ENCODE results near the gene RXFP4. TPM values are rescaled to one million over a fixed set of nuclear protein-coding genes. Genes with fewer than 3 reads are reported as not detected.

Gene RXFP4
- total and polyA plus RNA-seq, 4 donors: not detected

DNA sequence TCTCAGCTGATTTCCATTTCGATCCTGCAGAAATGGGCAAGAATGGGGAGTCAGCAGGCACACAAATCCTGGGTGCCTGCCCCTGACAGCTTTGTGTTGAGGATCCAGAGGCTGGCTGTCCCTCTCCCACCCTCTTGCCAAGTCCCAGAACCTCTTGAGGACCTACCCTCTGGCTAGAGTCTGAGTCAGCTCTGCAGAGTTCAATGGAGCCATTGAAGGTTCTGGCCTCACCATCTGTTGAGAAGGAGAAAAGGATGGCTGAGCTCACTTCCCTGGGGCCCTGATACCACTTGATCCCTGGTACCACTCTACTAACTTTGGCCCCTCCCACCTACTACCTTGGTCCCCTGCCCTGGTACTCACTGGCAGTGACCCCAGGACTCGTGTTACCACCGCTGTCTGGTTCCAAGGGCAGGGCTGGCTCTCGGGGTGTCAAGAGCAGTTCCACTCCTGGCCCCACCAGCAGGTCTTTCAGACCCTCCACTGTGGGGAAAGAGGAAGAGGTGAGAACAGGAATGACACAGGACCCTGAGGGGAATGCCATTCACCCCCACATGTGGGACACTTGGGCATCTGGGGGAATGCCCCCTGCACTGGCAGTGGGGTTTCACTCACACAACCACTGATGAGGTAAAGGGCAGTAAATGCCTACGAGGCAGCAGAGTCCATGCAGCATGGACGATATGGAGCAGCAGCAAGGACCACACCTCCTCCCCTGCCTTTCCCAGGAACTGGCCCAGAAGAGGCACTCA lies 10.5 kb downstream of the RXFP4 start:
- H3K4me3 ChIP-seq (ENCODE audit: low read depth, low read length): no peak overlapping the region
- H3K4me1 ChIP-seq (ENCODE audit: control insufficient read depth, insufficient read depth, low read length): no peaks in the 10 kb centered on the region
- DNase-seq (ENCODE audit: low read depth in 4 of 6, low spot score in 6 of 6): no peak
- WGBS (ENCODE audit: insufficient coverage): 90% methylated on average over 1 of the region's 6 CpGs
- H3K27me3 ChIP-seq (ENCODE audit: control insufficient read depth, insufficient read depth, low read length): no peaks in the 10 kb centered on the region
- H3K9me3 ChIP-seq (ENCODE audit: control insufficient read depth, insufficient read depth, low read length): no peaks in the 10 kb centered on the region
- H3K36me3 ChIP-seq (ENCODE audit: control insufficient read depth, insufficient read depth, low read length): peaks cover 90% of the 10 kb centered on the region
- no peak overlapping the region for H3K27ac ChIP-seq (ENCODE audit: low read depth, low read length)

DNA sequence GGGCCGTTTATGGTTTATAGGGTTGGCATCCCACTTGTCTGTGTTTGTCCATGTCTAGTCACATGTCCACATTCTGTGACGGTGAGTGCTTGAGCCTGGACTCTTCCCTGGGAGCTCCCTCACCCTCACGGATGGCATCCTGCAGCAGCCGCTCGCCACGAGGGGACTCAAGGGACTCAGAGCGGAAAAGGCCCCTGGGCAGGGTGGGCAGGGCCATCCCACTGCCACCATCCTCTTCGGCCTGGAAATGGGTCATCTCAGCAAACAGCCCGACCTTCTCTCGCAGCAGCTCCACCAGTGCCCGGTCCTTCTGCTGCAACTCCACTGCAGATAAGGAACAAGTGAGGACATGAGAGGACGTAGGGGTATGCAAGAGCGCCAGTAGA lies 11.1 kb downstream of the RXFP4 start:
- DNase-seq (ENCODE audit: low read depth in 4 of 6, low spot score in 6 of 6): no peak
- Histone ChIP-seq H3K4me3 (ENCODE audit: low read depth, low read length) (no peak overlapping the region), H3K27ac (ENCODE audit: low read depth, low read length) (no peak overlapping the region), H3K27me3 (ENCODE audit: control insufficient read depth, insufficient read depth, low read length) (no peaks in the 10 kb centered on the region), H3K36me3 (ENCODE audit: control insufficient read depth, insufficient read depth, low read length) (peaks cover 87% of the 10 kb centered on the region), H3K4me1 (ENCODE audit: control insufficient read depth, insufficient read depth, low read length) (no peaks in the 10 kb centered on the region), H3K9me3 (ENCODE audit: control insufficient read depth, insufficient read depth, low read length) (no peaks in the 10 kb centered on the region)
- WGBS (ENCODE audit: insufficient coverage): 98% methylated on average over 13 of the region's 13 CpGs

DNA sequence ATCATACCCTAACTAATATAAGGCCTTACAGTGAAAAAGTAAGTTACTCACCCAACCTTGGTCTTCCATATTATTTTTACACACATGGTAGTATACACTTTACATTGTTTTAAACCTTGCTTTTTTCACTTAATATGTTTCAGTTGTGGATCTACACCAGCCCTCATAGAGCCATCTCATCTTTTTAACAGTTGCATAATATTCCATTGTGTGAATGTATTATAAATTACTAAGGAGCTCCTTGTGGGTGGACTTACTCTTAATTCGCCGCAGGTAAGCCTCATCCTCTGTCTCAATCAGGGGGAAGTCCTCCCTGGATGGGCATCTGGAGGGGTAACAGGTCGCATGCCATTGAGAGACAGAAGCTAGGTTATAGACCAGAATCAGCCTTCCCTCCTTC lies 13.2 kb downstream of the RXFP4 start:
- Histone ChIP-seq H3K27ac (ENCODE audit: low read depth, low read length) (no peak overlapping the region), H3K9me3 (ENCODE audit: control insufficient read depth, insufficient read depth, low read length) (no peaks in the 10 kb centered on the region), H3K36me3 (ENCODE audit: control insufficient read depth, insufficient read depth, low read length) (peaks cover 85% of the 10 kb centered on the region), H3K27me3 (ENCODE audit: control insufficient read depth, insufficient read depth, low read length) (no peaks in the 10 kb centered on the region), H3K4me1 (ENCODE audit: control insufficient read depth, insufficient read depth, low read length) (no peaks in the 10 kb centered on the region), H3K4me3 (ENCODE audit: low read depth, low read length) (no peak overlapping the region)
- WGBS (ENCODE audit: insufficient coverage): 90% methylated on average over 3 of the region's 3 CpGs
- DNase-seq (ENCODE audit: low read depth in 4 of 6, low spot score in 6 of 6): no peak

DNA sequence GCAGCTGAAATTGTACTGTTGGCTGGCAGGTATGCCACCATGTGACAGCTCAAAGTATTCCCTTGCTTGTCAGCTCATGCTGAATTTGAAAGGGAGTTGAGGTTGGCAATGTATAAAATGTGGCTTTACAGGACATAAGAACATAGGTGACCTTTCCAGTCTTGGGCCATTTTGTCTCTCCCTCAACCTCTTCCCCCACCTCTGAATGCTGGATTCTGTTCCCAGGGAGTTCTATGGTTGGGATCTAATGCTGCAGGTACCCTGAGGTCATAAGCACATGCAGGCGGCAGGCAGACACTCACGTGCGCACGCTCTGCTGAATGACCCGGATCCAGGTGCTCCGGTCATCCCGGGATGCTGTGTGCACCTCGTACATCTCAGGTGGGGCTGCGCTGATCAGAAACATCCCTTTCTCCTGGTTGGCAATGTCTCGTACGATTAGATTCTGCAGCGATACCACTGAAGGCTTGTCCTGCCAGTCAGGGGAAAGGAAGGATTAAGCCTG lies 16.0 kb downstream of the RXFP4 start:
- Histone ChIP-seq H3K9me3 (ENCODE audit: control insufficient read depth, insufficient read depth, low read length) (no peaks in the 10 kb centered on the region), H3K4me3 (ENCODE audit: low read depth, low read length) (no peak overlapping the region), H3K4me1 (ENCODE audit: control insufficient read depth, insufficient read depth, low read length) (peaks cover 11% of the 10 kb centered on the region), H3K27me3 (ENCODE audit: control insufficient read depth, insufficient read depth, low read length) (no peaks in the 10 kb centered on the region), H3K27ac (ENCODE audit: low read depth, low read length) (no peak overlapping the region), H3K36me3 (ENCODE audit: control insufficient read depth, insufficient read depth, low read length) (peaks cover 87% of the 10 kb centered on the region)
- DNase-seq (ENCODE audit: low read depth in 4 of 6, low spot score in 6 of 6): no peak
- 94% methylated on average over 12 of the region's 12 CpGs for WGBS (ENCODE audit: insufficient coverage)

DNA sequence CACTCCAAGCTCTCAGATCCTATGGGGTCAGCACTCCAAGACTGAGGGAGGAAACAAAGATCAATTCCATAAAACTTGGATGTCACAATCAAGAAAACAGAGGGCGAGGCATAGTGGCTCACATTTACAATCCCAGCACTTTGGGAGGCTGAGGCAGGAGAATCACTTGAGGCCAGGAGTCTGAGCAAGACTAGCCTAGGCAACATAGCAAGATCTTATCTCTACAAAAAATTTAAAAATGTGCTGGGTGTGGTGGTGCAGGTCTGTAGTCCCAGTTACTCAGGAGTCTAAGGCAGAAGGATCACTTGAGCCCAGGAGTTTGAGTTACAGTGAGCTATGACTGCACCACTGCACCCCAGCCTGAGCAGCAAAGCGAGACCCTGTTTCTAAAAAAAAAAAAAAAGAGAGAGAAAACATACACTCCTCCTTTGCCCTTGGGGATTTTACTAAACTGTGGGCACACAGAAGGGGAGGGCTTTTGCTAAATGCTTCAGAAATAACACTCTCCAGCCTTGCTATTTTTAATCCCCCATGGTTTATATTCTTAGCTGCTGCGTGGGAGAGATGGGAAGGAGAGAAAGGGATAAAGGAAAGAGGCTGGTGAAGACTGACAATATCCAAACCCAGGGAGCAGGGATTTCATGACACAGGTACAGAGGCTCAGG lies 18.8 kb downstream of the RXFP4 start:
- Histone ChIP-seq H3K9me3 (ENCODE audit: control insufficient read depth, insufficient read depth, low read length) (no peaks in the 10 kb centered on the region), H3K27me3 (ENCODE audit: control insufficient read depth, insufficient read depth, low read length) (no peaks in the 10 kb centered on the region), H3K4me1 (ENCODE audit: control insufficient read depth, insufficient read depth, low read length) (peaks cover 16% of the 10 kb centered on the region), H3K36me3 (ENCODE audit: control insufficient read depth, insufficient read depth, low read length) (peaks cover 90% of the 10 kb centered on the region), H3K27ac (ENCODE audit: low read depth, low read length) (no peak overlapping the region), H3K4me3 (ENCODE audit: low read depth, low read length) (no peak overlapping the region)
- WGBS (ENCODE audit: insufficient coverage): no CpG with 5 or more reads among the region's 3 CpGs
- no peak for DNase-seq (ENCODE audit: low read depth in 4 of 6, low spot score in 6 of 6)

DNA sequence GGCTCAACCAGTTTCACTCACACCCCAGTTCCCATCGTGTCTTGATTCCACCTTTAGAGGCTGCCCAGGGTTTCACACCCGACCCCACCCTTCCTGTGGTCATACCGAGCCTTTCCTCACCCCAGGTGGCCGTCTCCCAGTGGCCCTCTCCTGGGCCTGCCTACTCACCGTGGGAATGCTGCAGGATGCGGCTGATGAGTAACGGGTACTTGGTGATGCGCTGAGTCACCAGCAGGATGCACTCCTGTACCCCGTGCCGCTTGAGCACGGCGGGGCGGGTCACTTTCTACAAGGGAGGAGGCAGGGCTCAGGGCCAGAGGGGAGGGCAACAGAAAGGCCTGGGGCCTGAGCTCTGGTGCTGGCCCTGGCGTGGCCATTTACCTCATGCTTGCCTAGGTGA lies 20.5 kb downstream of the RXFP4 start:
- DNase-seq (ENCODE audit: low read depth in 4 of 6, low spot score in 6 of 6): no peak
- WGBS (ENCODE audit: insufficient coverage): 82% methylated on average over 14 of the region's 14 CpGs
- Histone ChIP-seq H3K9me3 (ENCODE audit: control insufficient read depth, insufficient read depth, low read length) (no peaks in the 10 kb centered on the region), H3K27ac (ENCODE audit: low read depth, low read length) (no peak overlapping the region), H3K4me3 (ENCODE audit: low read depth, low read length) (no peak overlapping the region), H3K4me1 (ENCODE audit: control insufficient read depth, insufficient read depth, low read length) (peaks cover 25% of the 10 kb centered on the region), H3K27me3 (ENCODE audit: control insufficient read depth, insufficient read depth, low read length) (no peaks in the 10 kb centered on the region), H3K36me3 (ENCODE audit: control insufficient read depth, insufficient read depth, low read length) (peaks cover 91% of the 10 kb centered on the region)

DNA sequence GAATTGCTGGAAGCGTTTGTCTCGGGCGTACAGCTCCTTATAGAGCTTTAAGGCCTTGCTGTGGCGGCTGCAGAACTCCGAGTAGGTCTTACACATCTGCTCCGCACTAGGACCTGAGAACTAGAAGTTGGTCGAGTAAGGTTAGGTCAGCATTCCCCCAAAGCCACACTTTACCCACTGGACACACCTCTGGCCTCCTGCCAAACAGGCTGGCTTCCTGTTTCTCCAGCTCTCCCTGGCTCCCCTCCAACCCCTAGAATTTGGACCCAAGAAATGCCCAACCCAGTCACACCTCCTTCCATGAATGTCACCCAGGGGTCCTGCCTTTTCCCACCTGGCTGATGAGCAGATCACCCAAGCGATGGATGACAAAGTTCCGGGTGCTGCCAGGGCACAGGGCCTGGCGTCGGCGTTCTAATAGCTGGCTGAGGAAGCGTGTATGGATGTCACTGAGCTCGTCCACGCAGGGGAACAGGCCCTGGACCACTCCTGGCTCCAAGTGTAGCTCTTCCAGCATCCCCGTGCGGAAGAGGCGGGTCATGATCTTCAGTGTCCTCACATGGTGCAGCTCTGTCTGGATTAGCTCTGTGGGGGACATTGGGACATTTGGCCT lies 21.3 kb downstream of the RXFP4 start:
- no peaks in the 10 kb centered on the region for H3K27me3 ChIP-seq (ENCODE audit: control insufficient read depth, insufficient read depth, low read length)
- H3K27ac ChIP-seq (ENCODE audit: low read depth, low read length): no peak overlapping the region
- H3K4me1 ChIP-seq (ENCODE audit: control insufficient read depth, insufficient read depth, low read length): peaks cover 32% of the 10 kb centered on the region
- H3K4me3 ChIP-seq (ENCODE audit: low read depth, low read length): no peak overlapping the region
- WGBS (ENCODE audit: insufficient coverage): 94% methylated on average over 16 of the region's 18 CpGs
- DNase-seq (ENCODE audit: low read depth in 4 of 6, low spot score in 6 of 6): no peak
- no peaks in the 10 kb centered on the region for H3K9me3 ChIP-seq (ENCODE audit: control insufficient read depth, insufficient read depth, low read length)
- H3K36me3 ChIP-seq (ENCODE audit: control insufficient read depth, insufficient read depth, low read length): peaks cover 93% of the 10 kb centered on the region

DNA sequence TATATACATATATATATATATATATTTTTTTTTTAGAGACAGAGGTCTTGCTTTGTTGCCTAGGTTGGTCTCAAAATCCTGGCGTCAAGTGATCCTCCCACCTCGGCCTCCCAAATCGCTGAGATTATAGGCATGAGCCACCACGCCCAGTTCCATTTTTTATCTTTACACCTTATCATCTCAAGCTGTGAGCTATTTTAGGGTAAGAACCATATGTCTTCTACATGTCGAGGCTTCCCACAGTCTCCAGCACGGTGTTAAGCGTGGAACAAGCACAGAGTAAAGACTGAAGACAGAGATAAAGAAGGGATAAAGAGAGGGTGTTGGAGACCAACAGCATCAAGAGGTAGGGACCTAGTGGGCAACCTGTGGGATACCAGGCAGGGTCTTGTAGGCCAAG lies 22.8 kb downstream of the RXFP4 start:
- no peak for DNase-seq (ENCODE audit: low read depth in 4 of 6, low spot score in 6 of 6)
- H3K9me3 ChIP-seq (ENCODE audit: control insufficient read depth, insufficient read depth, low read length): no peaks in the 10 kb centered on the region
- 100% methylated on average over 3 of the region's 7 CpGs for WGBS (ENCODE audit: insufficient coverage)
- H3K4me3 ChIP-seq (ENCODE audit: low read depth, low read length): no peak overlapping the region
- H3K36me3 ChIP-seq (ENCODE audit: control insufficient read depth, insufficient read depth, low read length): peaks cover 91% of the 10 kb centered on the region
- no peaks in the 10 kb centered on the region for H3K27me3 ChIP-seq (ENCODE audit: control insufficient read depth, insufficient read depth, low read length)
- H3K27ac ChIP-seq (ENCODE audit: low read depth, low read length): no peak overlapping the region
- peaks cover 47% of the 10 kb centered on the region for H3K4me1 ChIP-seq (ENCODE audit: control insufficient read depth, insufficient read depth, low read length)

DNA sequence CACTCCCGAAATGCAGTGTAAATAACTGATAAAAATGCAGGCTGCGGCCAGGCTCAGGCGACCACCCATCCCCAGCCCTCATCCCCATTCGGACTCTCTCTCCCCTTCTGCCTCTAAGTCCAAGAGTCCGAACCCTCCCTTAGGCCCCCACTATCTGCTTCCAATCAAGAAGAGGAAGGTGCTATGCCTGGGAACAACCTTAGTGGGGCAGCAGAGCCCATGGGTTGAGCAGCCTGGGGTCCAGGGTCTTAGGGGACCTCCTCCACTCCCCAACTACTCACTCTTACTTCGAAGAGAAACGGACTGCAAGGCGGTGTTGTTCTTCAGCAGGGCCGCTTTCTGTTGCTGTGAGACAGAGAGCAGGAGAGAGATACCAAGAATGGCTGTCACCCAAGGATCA lies 24.7 kb downstream of the RXFP4 start:
- Histone ChIP-seq H3K4me3 (ENCODE audit: low read depth, low read length) (no peak overlapping the region), H3K27ac (ENCODE audit: low read depth, low read length) (no peak overlapping the region), H3K4me1 (ENCODE audit: control insufficient read depth, insufficient read depth, low read length) (peaks cover 63% of the 10 kb centered on the region), H3K36me3 (ENCODE audit: control insufficient read depth, insufficient read depth, low read length) (peaks cover 82% of the 10 kb centered on the region), H3K9me3 (ENCODE audit: control insufficient read depth, insufficient read depth, low read length) (no peaks in the 10 kb centered on the region), H3K27me3 (ENCODE audit: control insufficient read depth, insufficient read depth, low read length) (no peaks in the 10 kb centered on the region)
- WGBS (ENCODE audit: insufficient coverage): 86% methylated on average over 6 of the region's 9 CpGs
- DNase-seq (ENCODE audit: low read depth in 4 of 6, low spot score in 6 of 6): no peak
